ENCODE results near the gene RNF220. TPM values are rescaled to one million over a fixed set of nuclear protein-coding genes. Genes with fewer than 3 reads are reported as not detected.

RNF220 gene
- total and polyA plus RNA-seq, 9 of the 15 experiments (the other 6 are each of a cell fraction or from before 2014, with no cell fraction given), result 5.1 to 117 (median 66.9) TPM

- TF ChIP-seq SMAD3 (CRISPR knock-in tag; conservative IDR thresholded peaks at IDR 0.05) (0 out of 2 replicates have a peak, but pooled peaks have one; percentile 56), TCF15 (CRISPR knock-in tag; IDR thresholded peaks at IDR 0.05) (no peak), DACH1 (IDR thresholded peaks at IDR 0.05; ENCODE audit: partially characterized antibody) (no peak), BCOR (IDR thresholded peaks at IDR 0.05) (no peak), PATZ1 (CRISPR knock-in tag; IDR thresholded peaks at IDR 0.05; ENCODE audit: borderline replicate concordance) (no peak), FOSL1 (tag; conservative IDR thresholded peaks at IDR 0.05) (peak; percentile 68; the same call in 1 of the 2 replicates), ZNF449 (CRISPR knock-in tag; IDR thresholded peaks at IDR 0.05) (no peak), EP300 (IDR thresholded peaks at IDR 0.05; ENCODE audit: low read length) (no peak; the same call in 1 of the 2 replicates), TAF7 (tag; IDR thresholded peaks at IDR 0.05) (peak; percentile 76), FOXM1 (IDR thresholded peaks at IDR 0.05; ENCODE audit: low read depth) (no peak), FOXM1 (CRISPR knock-in tag; IDR thresholded peaks at IDR 0.05; ENCODE audit: low read depth) (no peak), MCM5 (IDR thresholded peaks at IDR 0.05; ENCODE audit: low read depth) (no peak), BDP1 (IDR thresholded peaks at IDR 0.05; ENCODE audit: insufficient read depth, insufficient read length) (no peak), POLR2AphosphoS5 (IDR thresholded peaks at IDR 0.05; ENCODE audit: control insufficient read depth, insufficient read depth, low read depth, low read length) (peak; percentile 64; the same call in 1 of the 2 replicates), ZNF384 (IDR thresholded peaks at IDR 0.05; ENCODE audit: low read depth, low read length) (no peak), ZSCAN29 (IDR thresholded peaks at IDR 0.05) (peak; percentile 70; the same call in 1 of the 2 replicates), ZBTB17 (CRISPR knock-in tag; IDR thresholded peaks at IDR 0.05) (no peak), GTF2B (IDR thresholded peaks at IDR 0.05; ENCODE audit: extremely low read depth, insufficient read length) (peak; percentile 26), ZNF274 (IDR thresholded peaks at IDR 0.05; ENCODE audit: borderline replicate concordance, low read depth, low read length) (no peak), U2AF2 (optimal IDR thresholded peaks at IDR 0.05; ENCODE audit: low read depth, low read length) (no peak), THRB (CRISPR knock-in tag; conservative IDR thresholded peaks at IDR 0.05) (peak; percentile 74; the same call in 1 of the 2 replicates), SMAD2 (IDR thresholded peaks at IDR 0.05; ENCODE audit: low read depth, low read length) (no peak), NEUROD1 (IDR thresholded peaks at IDR 0.05; ENCODE audit: borderline replicate concordance, low read depth, low read length, partially characterized antibody) (peak; percentile 76)
Measured at GRCh38 chr1:44631647-44632539, 226.8 kb downstream of the RNF220 start (continued).

All from K562 (cell line).